ENCODE measurements around the gene BCCIP. TPM values are rescaled to one million over a fixed set of nuclear protein-coding genes. Genes with fewer than 3 reads are reported as not detected.

BCCIP gene
- polyA plus RNA-seq, 1 of the 3 experiments (the other 2 are of a cell fraction): 28.0 TPM

DNA sequence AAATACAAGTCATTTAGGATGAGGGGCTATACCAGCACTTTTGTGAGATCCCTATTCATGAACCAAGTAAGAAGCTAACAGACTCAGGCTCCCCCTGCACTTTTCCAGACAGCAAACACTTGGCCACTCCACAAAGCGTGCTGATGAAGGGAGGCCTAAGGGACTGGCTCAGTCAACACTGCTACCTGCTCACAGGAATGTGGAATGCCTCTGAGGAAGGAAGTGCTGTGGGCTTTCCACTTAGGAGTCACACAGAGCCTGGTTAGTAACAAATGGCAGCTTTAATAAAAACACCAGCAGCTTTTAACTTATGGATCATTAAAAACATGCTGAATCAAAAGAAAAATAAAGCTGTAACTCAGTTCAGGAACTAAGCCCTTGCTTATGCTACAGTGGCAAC, 15.3 kb upstream of the BCCIP start:
- H4K20me1 ChIP-seq (ENCODE audit: insufficient read depth): no peaks in the 10 kb centered on the region

More for the DNA sequence above, 15.3 kb upstream of the BCCIP start:
- no peak for DNase-seq
- Histone ChIP-seq H3K27ac (ENCODE audit: low read depth in 2 of 2, low read length in 1 of 2) (no peak overlapping the region), H3K9ac (no peak overlapping the region), H3K9me2 (no peaks in the 10 kb centered on the region), H3K4me1 (ENCODE audit: control insufficient read depth in 1 of 2, insufficient read depth in 2 of 2, low read depth in 1 of 2, low read length in 1 of 2) (no peaks in the 10 kb centered on the region; a peak in 1 of 4 replicates), H3K4me2 (no peak overlapping the region), H3K4me3 (ENCODE audit: low read depth in 2 of 2, low read length in 1 of 2) (no peak overlapping the region), H3F3A (replicated peaks; ENCODE audit: insufficient read depth) (no peaks in the 10 kb centered on the region), H3K27me3 (ENCODE audit: insufficient read depth) (no peaks in the 10 kb centered on the region), H3K9me3 (no peaks in the 10 kb centered on the region), H3K36me3 (replicated peaks in 1 of 2; ENCODE audit: control insufficient read depth in 1 of 2, insufficient read depth in 2 of 2, low read length in 1 of 2) (peaks cover 37 to 85% of the 10 kb centered on the region in 2 experiments), H2AFZ (ENCODE audit: low read depth) (no peak overlapping the region), H3K79me2 (ENCODE audit: insufficient read depth) (no peaks in the 10 kb centered on the region)
- TF ChIP-seq YY1 (IDR thresholded peaks at IDR 0.05; ENCODE audit: low read depth): no peak
- TF ChIP-seq TAF1 (IDR thresholded peaks at IDR 0.05; ENCODE audit: borderline replicate concordance, low read depth, low read length): no peak
- TF ChIP-seq ELF1 (IDR thresholded peaks at IDR 0.05): no peak
- TF ChIP-seq REST (IDR thresholded peaks at IDR 0.05; ENCODE audit: low read depth, low read length): no peak
- no peak for TF ChIP-seq FOSL2 (IDR thresholded peaks at IDR 0.05; ENCODE audit: borderline replicate concordance, low read depth)
- TF ChIP-seq RFX5 (IDR thresholded peaks at IDR 0.05; ENCODE audit: low read length): no peak
- TF ChIP-seq GABPA (IDR thresholded peaks at IDR 0.05; ENCODE audit: low read depth): no peak
- no peak for TF ChIP-seq USF1 (IDR thresholded peaks at IDR 0.05; ENCODE audit: borderline replicate concordance, low read depth)
- no peak for TF ChIP-seq NFIC (IDR thresholded peaks at IDR 0.05; ENCODE audit: borderline replicate concordance)
- TF ChIP-seq EP300 (IDR thresholded peaks at IDR 0.05; ENCODE audit: borderline replicate concordance in 1 of 2, low read depth in 1 of 2, low read length in 1 of 2): no peak
- no peak for TF ChIP-seq SMC3 (IDR thresholded peaks at IDR 0.05; ENCODE audit: low read depth, low read length)
- no peak for TF ChIP-seq USF2 (IDR thresholded peaks at IDR 0.05; ENCODE audit: borderline replicate concordance, low read depth, low read length)
- TF ChIP-seq FOXM1 (IDR thresholded peaks at IDR 0.05; ENCODE audit: low read depth): no peak
- TF ChIP-seq TEAD4 (IDR thresholded peaks at IDR 0.05; ENCODE audit: borderline replicate concordance, insufficient read depth): no peak
- POLR2A ChIA-PET: no interaction called here
- 100% methylated on average over 1 of the region's 1 CpG for WGBS (ENCODE audit: low lambda C conversion rate)
- CTCF ChIA-PET: interaction anchor here (1.3 kb wide), 1 partner anchor 9 kb away, joined by 4 read pairs; no protein-coding TSS in a partner anchor
